Left kidney (tissue), 2 donors: ENCODE data around the gene TUBGCP4. TPM values are rescaled to one million over a fixed set of nuclear protein-coding genes. Genes with fewer than 3 reads are reported as not detected.
"Not testable (repeated sequence)": the region's sequence is repeated elsewhere in the genome, so short reads cannot be mapped to it uniquely, and the experiment has no call there.

ENCODE experiments used
- DNase-seq: peaks from one replicate; pipeline ENCODE4 v3.0.0-alpha.2; 2013
- polyA plus RNA-seq: library from polyadenylated mRNA; unstranded; fragments of 120-200 nt; gene quantifications from one replicate; pipeline ENCODE4 v1.2.1, GENCODE V29; 2013; ENCODE audit not compliant: insufficient read length

The TUBGCP4 gene
- polyA plus RNA-seq, 1 donor = 29.7 TPM

DNA sequence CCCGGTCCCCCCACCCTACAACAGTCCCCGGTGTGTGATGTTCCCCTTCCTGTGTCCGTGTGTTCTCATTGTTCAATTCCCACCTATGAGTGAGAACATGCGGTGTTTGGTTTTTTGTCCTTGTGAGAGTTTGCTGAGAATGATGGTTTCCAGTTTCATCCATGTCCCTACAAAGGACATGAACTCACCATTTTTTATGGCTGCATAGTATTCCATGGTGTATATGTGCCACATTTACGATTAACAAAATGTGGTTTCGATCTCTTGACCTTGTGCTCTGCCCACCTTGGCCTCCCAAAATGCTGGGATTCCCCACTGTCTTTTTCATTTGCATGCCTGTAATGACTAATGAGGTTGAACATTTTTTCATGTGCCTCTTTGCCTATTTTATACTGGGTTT lies 22.7 kb downstream of the TUBGCP4 start:
- DNase-seq = not testable (repeated sequence)

DNA sequence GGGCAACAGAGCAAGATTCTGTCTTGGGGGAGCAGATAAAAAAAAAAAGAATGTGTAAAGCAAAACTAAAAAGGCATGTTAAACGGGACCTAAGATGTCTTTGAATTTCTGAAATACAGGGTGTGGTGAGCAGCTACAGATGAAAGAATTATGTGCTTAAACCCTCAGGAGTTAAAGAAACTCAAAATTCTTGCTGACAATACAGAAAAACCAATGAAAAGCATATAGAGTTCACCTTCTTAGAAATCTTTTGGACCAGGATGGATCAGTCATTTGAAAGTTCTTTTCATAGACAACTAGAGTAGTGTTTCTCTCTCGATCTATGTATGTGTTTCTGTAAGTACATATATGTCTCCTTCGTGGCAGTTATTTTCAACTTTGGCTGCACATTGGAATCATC lies 31.4 kb downstream of the TUBGCP4 start:
- DNase-seq = no peak

DNA sequence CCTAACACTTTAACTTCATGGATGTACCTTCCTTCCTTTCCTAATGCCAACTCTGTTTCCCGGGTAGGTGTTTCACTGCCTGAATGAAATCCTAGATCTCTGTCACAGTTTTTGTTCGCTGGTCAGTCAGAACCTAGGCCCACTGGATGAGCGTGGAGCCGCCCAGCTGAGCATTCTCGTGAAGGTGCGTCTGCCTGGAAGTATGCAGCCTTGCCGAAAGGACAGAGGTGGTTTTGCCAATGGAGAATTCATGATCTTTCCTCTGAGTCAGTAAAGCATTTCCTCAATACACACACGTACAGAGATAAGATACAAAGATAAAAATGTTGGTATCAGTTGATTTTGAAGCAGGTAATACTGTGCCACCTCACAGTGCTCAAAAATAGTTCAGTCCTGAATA lies 32.7 kb downstream of the TUBGCP4 start:
- DNase-seq = no peak

DNA sequence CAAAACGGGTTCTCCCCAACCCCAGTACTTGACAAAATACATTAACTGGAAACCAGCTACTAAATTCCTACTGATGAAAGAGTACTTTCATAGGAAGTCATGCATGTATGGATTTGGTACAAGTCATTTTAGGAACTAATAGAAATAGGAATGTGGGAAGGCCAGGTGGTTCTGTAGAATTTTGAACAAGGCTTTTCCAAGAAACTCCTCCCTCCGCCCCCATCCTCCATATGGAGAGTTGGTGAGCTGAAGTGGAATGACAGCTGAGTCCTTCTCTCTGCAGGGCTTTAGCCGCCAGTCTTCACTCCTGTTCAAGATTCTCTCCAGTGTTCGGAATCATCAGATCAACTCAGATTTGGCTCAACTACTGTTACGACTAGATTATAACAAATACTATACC lies 33.2 kb downstream of the TUBGCP4 start:
- DNase-seq = no peak

DNA sequence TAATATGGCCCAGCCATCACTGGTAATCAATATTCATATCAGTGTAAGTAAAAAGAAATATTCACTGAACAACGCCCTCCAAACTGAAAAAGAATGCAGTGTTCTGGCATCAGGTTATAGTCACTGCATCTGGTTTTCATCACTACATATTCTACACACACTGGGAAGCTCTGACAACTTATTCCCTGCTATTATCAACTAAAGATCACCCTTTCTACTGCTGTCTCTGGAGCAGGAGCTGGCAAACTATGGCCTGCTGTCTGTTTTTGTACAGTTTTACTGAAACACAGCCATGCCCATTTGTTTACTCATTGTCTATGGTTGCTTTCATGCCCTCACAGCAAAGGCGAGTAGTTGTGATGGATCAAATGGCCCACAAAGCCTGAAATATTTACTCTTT lies 35.3 kb downstream of the TUBGCP4 start:
- no peak for DNase-seq

- DNase-seq = no peak
Observed at GRCh38 chr15:43406808-43407207, 35.9 kb downstream of the TUBGCP4 start.

DNA sequence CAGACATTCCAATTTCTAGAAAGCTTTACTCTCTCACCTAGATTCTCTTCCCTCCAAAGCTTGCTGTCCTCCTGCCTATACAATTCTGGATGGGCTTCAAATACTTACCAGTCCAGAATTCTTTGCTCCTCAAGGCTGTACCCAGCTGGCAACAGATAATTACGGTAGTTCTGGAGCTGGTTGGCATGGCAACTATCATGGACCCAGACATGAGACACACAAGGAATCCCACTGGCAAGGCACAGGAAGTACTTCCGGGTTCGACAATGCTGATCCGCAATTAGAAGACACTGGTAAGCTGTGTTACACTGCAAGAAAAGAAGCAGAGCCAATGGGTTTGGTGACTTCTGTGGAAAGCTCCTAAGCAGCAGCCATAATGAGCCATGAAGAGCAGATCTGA lies 37.9 kb downstream of the TUBGCP4 start:
- DNase-seq = no peak

DNA sequence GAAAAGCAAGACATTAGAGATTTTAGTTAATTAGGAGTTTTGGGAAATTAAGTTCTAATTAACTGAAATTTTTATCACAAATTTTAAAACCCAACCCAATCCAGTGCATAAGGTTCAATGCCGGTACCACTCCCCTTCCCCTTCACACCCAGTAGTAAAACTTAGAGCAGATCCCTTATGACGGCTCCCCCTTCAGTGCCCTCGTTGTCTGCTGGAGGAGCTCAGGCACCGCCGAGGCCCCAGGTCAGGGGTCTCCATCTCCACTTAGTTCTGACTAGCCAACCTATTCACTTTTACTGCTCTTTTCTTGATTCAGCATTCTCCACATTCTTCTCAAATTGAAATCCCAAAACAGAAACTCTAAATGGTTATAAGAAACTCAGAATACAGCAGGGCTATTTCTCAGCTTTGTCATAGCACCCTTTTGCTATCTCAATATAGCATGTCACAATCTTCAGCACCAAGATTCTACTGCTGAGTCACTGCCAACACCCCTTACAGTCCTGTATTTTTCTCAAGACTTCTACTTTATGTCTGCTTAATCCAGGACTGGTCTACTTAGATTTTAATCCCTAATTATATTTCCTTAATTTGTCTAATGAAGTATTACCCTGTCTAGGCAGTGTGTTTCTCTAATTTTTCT lies 39.8 kb downstream of the TUBGCP4 start:
- no peak for DNase-seq

GRCh38 chr15:43412096-43412495 lies 41.2 kb downstream of the TUBGCP4 start:
- no peak for DNase-seq

DNA sequence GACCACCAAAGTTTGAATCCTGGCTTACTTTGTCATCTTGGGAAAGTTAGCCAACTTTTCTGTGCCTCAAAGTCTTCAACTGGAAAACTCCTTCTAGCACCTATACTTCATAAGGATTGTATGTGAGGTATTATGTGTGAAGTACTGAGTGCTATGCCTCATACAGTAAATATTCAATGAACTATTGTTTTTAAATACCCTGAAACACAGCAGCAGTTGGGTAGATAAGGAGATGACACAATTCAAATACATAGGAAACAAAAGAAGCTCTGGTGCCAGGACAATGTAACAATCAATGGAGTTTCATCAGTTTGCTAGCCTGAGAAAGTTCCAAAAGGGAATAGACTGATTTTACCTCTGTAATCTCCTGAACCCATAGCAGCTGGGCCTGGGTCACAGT lies 43.3 kb downstream of the TUBGCP4 start:
- no peak for DNase-seq

- no peak for DNase-seq
Observed at GRCh38 chr15:43420435-43420834, 49.5 kb downstream of the TUBGCP4 start.

DNA sequence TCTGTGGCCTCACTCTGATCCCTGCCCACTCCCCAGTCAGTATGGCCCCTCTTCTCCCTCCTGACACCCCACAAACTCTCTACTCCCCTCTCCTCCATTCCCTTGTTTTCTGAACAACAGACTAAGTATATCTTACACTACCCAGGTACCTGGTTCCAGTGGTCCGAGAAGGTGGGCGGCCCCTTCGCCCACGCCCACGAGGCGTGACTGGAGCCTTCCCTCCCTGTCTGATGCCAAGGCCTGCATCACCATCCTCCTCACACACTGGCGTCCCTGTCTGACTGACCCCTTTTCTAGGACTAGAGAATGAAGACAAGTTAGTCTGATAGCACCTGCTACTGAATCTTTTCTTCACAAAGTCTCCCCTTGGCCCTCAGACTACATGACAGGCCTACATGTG lies 50.0 kb downstream of the TUBGCP4 start:
- DNase-seq = no peak

- DNase-seq = no peak
Observed at GRCh38 chr15:43423793-43424192, 52.9 kb downstream of the TUBGCP4 start.

- no peak for DNase-seq
Observed at GRCh38 chr15:43429687-43430086, 58.8 kb downstream of the TUBGCP4 start.

DNA sequence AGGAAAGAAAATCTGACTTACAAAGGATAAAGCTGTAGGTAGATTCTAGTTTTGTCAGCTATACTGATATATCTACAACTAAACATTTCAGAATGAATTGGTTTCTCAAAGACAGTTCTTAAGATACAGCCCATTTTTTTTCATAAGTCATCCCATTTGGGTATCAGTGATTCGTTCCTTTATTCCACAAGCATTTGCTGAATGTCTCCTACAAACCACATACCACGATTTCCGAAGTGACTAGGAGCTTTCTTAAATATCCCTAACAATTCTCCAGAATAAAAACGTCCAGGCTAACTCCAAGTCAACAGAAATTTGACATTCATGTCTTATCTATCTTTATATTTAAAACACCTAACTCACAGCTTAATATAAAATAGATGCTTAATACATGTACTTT lies 62.3 kb downstream of the TUBGCP4 start:
- DNase-seq = no peak

DNA sequence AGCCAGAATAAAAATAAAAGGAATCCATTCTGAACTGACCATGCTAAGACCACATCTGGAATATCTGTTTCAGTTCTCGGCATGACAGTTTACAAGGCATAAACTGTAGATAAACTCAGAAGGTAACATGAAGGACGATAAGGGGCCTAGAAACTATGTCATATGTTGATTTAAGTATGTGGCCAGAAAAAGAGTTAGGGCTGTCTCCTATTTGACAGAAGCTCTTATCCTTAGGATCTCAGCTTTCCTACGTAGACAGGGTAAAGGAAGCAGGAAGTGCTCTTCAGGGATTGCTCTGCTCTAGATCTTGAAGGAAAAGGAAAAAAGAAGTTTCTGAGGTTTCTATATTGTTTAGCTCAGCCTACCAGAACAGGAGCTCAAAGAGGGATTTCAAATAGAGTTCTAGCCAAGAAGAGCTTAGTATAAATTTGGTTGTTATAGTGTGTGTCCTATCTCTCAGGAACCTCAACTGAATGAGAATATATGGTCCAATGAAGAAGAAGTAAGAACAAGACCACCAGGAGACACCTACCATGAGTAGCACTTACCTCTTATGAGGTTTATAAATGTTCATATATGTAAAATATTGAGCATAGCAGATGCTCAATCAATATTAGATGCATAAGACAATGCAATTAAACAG lies 62.9 kb downstream of the TUBGCP4 start:
- DNase-seq = no peak

DNA sequence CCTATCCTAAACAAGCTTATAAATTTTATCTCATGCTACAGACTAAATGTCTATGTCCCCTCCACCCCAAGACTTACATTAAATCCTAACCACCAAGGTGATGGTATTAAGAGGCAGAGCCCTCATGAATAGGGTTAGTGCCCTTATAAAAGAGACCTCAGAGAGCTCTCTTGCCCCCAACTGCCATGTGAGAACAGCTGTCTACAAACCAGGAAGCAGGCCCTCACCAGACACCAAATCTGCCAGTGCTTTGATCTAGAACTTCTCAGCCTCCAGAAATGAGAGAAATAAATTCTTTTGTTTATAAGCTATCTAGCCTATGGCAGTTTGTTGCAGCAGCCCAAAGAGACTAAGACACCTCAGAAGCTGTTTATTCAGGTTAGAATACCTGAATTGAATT lies 63.5 kb downstream of the TUBGCP4 start:
- no peak for DNase-seq

GRCh38 chr15:43436395-43436794 lies 65.5 kb downstream of the TUBGCP4 start:
- DNase-seq = no peak

DNA sequence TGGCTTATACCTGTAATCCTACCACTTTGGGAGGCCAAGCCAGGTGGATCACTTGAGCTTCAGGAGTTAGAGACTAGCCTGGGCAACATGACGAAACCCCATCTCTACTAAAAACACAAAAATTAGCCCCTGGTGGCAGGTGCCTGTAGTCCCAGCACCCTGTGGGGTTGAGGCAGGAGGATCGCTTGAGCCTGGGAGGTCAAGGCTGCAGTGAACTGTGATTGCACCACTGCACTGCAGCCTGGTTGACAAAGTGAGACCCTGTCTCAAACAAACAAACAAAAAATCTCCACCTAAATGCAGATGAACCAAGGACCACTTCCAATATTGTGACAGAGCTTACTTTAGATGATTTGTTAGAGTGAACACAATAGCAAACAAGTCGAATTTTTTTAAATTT lies 68.4 kb downstream of the TUBGCP4 start:
- DNase-seq = no peak

DNA sequence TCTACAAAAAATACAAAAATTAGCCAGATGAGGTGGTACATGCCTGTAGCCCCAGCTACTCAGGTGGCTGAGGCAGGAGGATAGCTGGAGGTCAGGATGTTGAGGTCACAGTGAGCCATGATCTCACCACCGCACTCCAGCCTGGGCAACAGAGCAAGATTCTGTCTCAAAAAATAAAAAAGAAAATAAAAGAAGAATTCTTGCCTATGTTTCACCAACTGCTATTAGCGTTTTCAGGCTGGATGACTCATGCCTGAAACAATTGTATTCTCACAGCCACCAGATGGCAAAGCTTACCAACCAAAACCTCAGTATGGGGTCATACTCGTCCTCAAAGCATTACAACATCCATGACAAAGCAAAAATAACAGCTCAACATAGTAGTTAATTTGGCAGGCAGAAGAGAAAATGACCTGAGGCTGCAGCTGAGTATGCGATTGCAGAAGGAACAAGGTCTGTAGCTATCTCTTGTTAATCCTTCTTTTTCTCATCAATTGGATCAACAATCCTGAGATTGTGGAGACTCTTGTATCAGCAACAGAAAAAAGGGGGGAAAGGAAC lies 69.9 kb downstream of the TUBGCP4 start:
- peak; percentile 5 for DNase-seq

DNA sequence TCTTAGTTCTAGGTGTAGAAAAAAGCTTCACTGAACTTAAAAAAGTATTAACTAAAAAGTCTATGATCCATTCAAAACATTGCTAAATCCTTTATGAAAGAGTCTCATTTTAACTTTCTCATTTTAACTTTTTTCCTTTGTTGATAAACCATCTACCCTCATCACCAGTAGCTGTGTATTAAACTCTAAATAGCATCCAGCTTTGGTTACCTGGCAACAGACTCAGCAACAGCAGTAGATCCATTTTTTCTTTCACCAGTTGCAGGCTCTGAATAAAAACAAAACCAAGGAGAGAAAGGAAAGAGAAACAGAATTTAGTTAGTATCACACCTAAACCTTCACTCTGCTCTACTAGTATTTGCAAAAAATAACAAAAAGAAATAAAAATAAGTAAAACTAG lies 70.4 kb downstream of the TUBGCP4 start:
- no peak for DNase-seq

DNA sequence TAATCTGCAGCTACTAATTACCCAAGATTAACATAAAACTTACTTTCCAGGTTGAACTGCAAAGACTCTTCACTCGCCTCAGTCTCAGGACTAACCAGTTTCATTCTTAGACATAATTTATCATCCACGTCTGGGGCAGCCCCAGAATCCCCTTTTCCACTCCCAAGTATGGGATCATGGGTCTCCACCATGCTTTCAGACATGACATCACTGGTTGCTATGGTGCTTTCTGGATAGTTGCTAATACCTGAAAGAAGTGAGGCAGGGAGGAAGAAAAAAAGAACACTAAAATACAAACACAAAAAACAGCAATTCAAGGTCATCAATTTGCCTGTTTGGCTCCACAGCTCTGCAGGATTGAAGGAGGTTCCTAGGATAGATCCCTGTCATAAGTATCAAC lies 75.4 kb downstream of the TUBGCP4 start:
- DNase-seq = no peak

- DNase-seq = no peak
Observed at GRCh38 chr15:43449981-43450380, 79.1 kb downstream of the TUBGCP4 start.
